Measurements from ENCODE around the gene MLXIPL.
"Not testable (repeated sequence)": the region's sequence is repeated elsewhere in the genome, so short reads cannot be mapped to it uniquely, and the experiment has no call there.

The MLXIPL gene

GRCh38 chr7:73578342-73579128 is 45.8 kb downstream of the MLXIPL start, which contains the start of gene TBL2:
TSS of gene TBL2 (minus strand) at chr7:73578579. CDS start at chr7:73578549, 30 bp downstream.
- no peak for TF ChIP-seq JUND (IDR thresholded peaks at IDR 0.05; ENCODE audit: low read depth)
- in situ Hi-C loops (cut with HindIII; ENCODE audit: low pct_unique_long_range_greater_than_20kb, low sequenced_read_pairs), result no loop called here

GRCh38 chr7:73577627-73578341 is 46.5 kb downstream of the MLXIPL start:
- in situ Hi-C loops (cut with HindIII; ENCODE audit: low pct_unique_long_range_greater_than_20kb, low sequenced_read_pairs), result no loop called here
- no peak for TF ChIP-seq JUND (IDR thresholded peaks at IDR 0.05; ENCODE audit: low read depth)
- DNase-seq (ENCODE audit: low read depth in 1 of 2, low spot score in 1 of 2), result no peak

More at GRCh38 chr7:73578342-73579128, 45.8 kb downstream of the MLXIPL start, which contains the start of gene TBL2:
- DNase-seq (ENCODE audit: low read depth in 1 of 2, low spot score in 1 of 2), result peak; percentile 99

GRCh38 chr7:73573791-73574190 is 50.5 kb downstream of the MLXIPL start:
- no peak for TF ChIP-seq JUND (IDR thresholded peaks at IDR 0.05; ENCODE audit: low read depth)
- DNase-seq (ENCODE audit: low read depth in 1 of 2, low spot score in 1 of 2), result no peak
- in situ Hi-C loops (cut with HindIII; ENCODE audit: low pct_unique_long_range_greater_than_20kb, low sequenced_read_pairs), result no loop called here

GRCh38 chr7:73573276-73573675 is 51.0 kb downstream of the MLXIPL start:
- DNase-seq (ENCODE audit: low read depth in 1 of 2, low spot score in 1 of 2), result no peak
- in situ Hi-C loops (cut with HindIII; ENCODE audit: low pct_unique_long_range_greater_than_20kb, low sequenced_read_pairs), result no loop called here
- no peak for TF ChIP-seq JUND (IDR thresholded peaks at IDR 0.05; ENCODE audit: low read depth)

- TF ChIP-seq JUND (IDR thresholded peaks at IDR 0.05; ENCODE audit: low read depth), result no peak
- in situ Hi-C loops (cut with HindIII; ENCODE audit: low pct_unique_long_range_greater_than_20kb, low sequenced_read_pairs), result no loop called here
- DNase-seq (ENCODE audit: low read depth in 1 of 2, low spot score in 1 of 2), result no peak
These were observed 51.5 kb downstream of the MLXIPL start for GRCh38 chr7:73572767-73573186.

- no peak for TF ChIP-seq JUND (IDR thresholded peaks at IDR 0.05; ENCODE audit: low read depth)
- in situ Hi-C loops (cut with HindIII; ENCODE audit: low pct_unique_long_range_greater_than_20kb, low sequenced_read_pairs), result no loop called here
- no peak for DNase-seq (ENCODE audit: low read depth in 1 of 2, low spot score in 1 of 2)
These were observed 53.3 kb downstream of the MLXIPL start for GRCh38 chr7:73570977-73571376.

- in situ Hi-C loops (cut with HindIII; ENCODE audit: low pct_unique_long_range_greater_than_20kb, low sequenced_read_pairs), result no loop called here
- no peak for DNase-seq (ENCODE audit: low read depth in 1 of 2, low spot score in 1 of 2)
- TF ChIP-seq JUND (IDR thresholded peaks at IDR 0.05; ENCODE audit: low read depth), result no peak
These were observed 53.8 kb downstream of the MLXIPL start for GRCh38 chr7:73570521-73570920.

GRCh38 chr7:73569042-73569608 is 55.2 kb downstream of the MLXIPL start:
- in situ Hi-C loops (cut with HindIII; ENCODE audit: low pct_unique_long_range_greater_than_20kb, low sequenced_read_pairs), result no loop called here
- DNase-seq (ENCODE audit: low read depth in 1 of 2, low spot score in 1 of 2), result no peak

GRCh38 chr7:73567846-73568685 is 56.3 kb downstream of the MLXIPL start:
- in situ Hi-C loops (cut with HindIII; ENCODE audit: low pct_unique_long_range_greater_than_20kb, low sequenced_read_pairs), result no loop called here
- TF ChIP-seq JUND (IDR thresholded peaks at IDR 0.05; ENCODE audit: low read depth), result no peak
- DNase-seq (ENCODE audit: low read depth in 1 of 2, low spot score in 1 of 2), result peak; percentile 36 to 97

More at GRCh38 chr7:73569042-73569608, 55.2 kb downstream of the MLXIPL start:
- no peak for TF ChIP-seq JUND (IDR thresholded peaks at IDR 0.05; ENCODE audit: low read depth)

GRCh38 chr7:73567140-73567539 is 57.2 kb downstream of the MLXIPL start:
- no peak for DNase-seq (ENCODE audit: low read depth in 1 of 2, low spot score in 1 of 2)
- in situ Hi-C loops (cut with HindIII; ENCODE audit: low pct_unique_long_range_greater_than_20kb, low sequenced_read_pairs), result no loop called here
- no peak for TF ChIP-seq JUND (IDR thresholded peaks at IDR 0.05; ENCODE audit: low read depth)

- DNase-seq (ENCODE audit: low read depth in 1 of 2, low spot score in 1 of 2); in situ Hi-C loops (cut with HindIII; ENCODE audit: low pct_unique_long_range_greater_than_20kb, low sequenced_read_pairs): not testable (repeated sequence)
These were observed 57.9 kb downstream of the MLXIPL start for GRCh38 chr7:73566431-73566830.

GRCh38 chr7:73565675-73566340 is 58.5 kb downstream of the MLXIPL start:
- TF ChIP-seq JUND (IDR thresholded peaks at IDR 0.05; ENCODE audit: low read depth), result no peak
- in situ Hi-C loops (cut with HindIII; ENCODE audit: low pct_unique_long_range_greater_than_20kb, low sequenced_read_pairs), result no loop called here
- DNase-seq (ENCODE audit: low read depth in 1 of 2, low spot score in 1 of 2), result no peak

All from T47D (cell line).